ENCODE measurements around the gene SUFU.

- TF ChIP-seq CTCF (IDR thresholded peaks at IDR 0.05) (no peak), POLR2A (IDR thresholded peaks at IDR 0.05) (no peak), EP300 (IDR thresholded peaks at IDR 0.05) (no peak), POLR2AphosphoS5 (IDR thresholded peaks at IDR 0.05) (no peak)
Measured at GRCh38 chr10:102648269-102648888, 144.6 kb downstream of the SUFU start.

All from stomach (tissue), 4 donors.